K562 (cell line): ENCODE measurements around the gene MYO16. TPM values are rescaled to one million over a fixed set of nuclear protein-coding genes. Genes with fewer than 3 reads are reported as not detected.

Experiments used
- CBX1 ChIP-seq: sonication (generic); IDR thresholded peaks from 2 replicates; pipeline ENCODE4 v1.6.1; 2016; ENCODE audit warnings: antibody characterized with exemption, low read depth, mild to moderate bottlenecking
- CBX8 ChIP-seq: fragments of 200-600 bp; sonication (generic); IDR thresholded peaks from 2 replicates; pipeline ENCODE4 v1.6.1; 2012; ENCODE audit warnings: borderline replicate concordance, mixed run types, low read depth, mild to moderate bottlenecking, moderate library complexity, mixed read lengths, low read length, control low read depth, inconsistent platforms; ENCODE audit not compliant: poor library complexity, severe bottlenecking; ENCODE audit errors: extremely low read depth
- CHD1 ChIP-seq: fragments of 200-600 bp; sonication (generic); IDR thresholded peaks from one replicate; pipeline ENCODE4 v1.6.1; 2012; ENCODE audit warnings: mild to moderate bottlenecking, moderate library complexity, low read length, inconsistent platforms
- E2F4 ChIP-seq: sonication (generic); formaldehyde crosslinking; IDR thresholded peaks from 2 replicates; pipeline ENCODE4 v1.8.0; 2022; ENCODE audit warnings: mild to moderate bottlenecking, low read depth, missing genetic modification reagents
- ERF ChIP-seq: fragments of 450-650 bp; formaldehyde crosslinking; IDR thresholded peaks from 2 replicates; pipeline ENCODE4 v1.4.0; 2020; ENCODE audit warnings: mild to moderate bottlenecking, mixed read lengths
- ESRRA ChIP-seq: fragments of 450-650 bp; IDR thresholded peaks from 2 replicates; pipeline ENCODE4 v1.6.1; 2014; ENCODE audit warnings: low read depth, mild to moderate bottlenecking, moderate library complexity, borderline replicate concordance
- GTF2F1 ChIP-seq: IDR thresholded peaks from 2 replicates; pipeline ENCODE4 v1.6.1; 2011; ENCODE audit warnings: low read depth, low read length, improper control_type of control experiment
- GTF3C2 ChIP-seq: IDR thresholded peaks from 3 replicates; pipeline ENCODE4 v1.6.1; 2011; ENCODE audit warnings: borderline replicate concordance, mild to moderate bottlenecking, moderate library complexity; ENCODE audit not compliant: insufficient read length; ENCODE audit errors: extremely low read depth
- HIVEP1 ChIP-seq: fragments of 250-450 bp; sonication (Bioruptor Pico); IDR thresholded peaks from 2 replicates; pipeline ENCODE4 v1.4.0; 2020; ENCODE audit warnings: mild to moderate bottlenecking
- NCOA2 ChIP-seq, 2 experiments: fragments of 450-650 bp; IDR thresholded peaks; 2 replicates each; pipeline ENCODE4 v1.6.1; 2018; ENCODE audit warnings: mild to moderate bottlenecking in 2 of 2, moderate library complexity in 1 of 2; ENCODE audit not compliant: partially characterized antibody in 2 of 2
- PHF8 ChIP-seq: fragments of 200-600 bp; sonication (generic); IDR thresholded peaks from 2 replicates; pipeline ENCODE4 v1.6.1; 2012; ENCODE audit warnings: mixed run types, mild to moderate bottlenecking, inconsistent platforms, low read length, moderate library complexity, borderline replicate concordance
- RBM39 ChIP-seq: fragments of 200-400 bp; formaldehyde crosslinking; optimal IDR thresholded peaks from 2 replicates; pipeline ENCODE3; 2018; ENCODE audit warnings: low read depth, low read length
- SMARCB1 ChIP-seq: IDR thresholded peaks from 2 replicates; pipeline ENCODE4 v1.6.1; 2011; ENCODE audit warnings: improper control_type of control experiment, low read depth; ENCODE audit not compliant: insufficient read length
- SMC3 ChIP-seq: conservative IDR thresholded peaks from 2 replicates; pipeline ENCODE4 v1.6.1; 2011; ENCODE audit warnings: low read depth, low read length, improper control_type of control experiment; ENCODE audit not compliant: insufficient read depth
- SNIP1 ChIP-seq: fragments of 450-650 bp; IDR thresholded peaks from 2 replicates; pipeline ENCODE4 v1.7.1; 2017; ENCODE audit warnings: low read depth, mild to moderate bottlenecking
- VEZF1 ChIP-seq: fragments of 200-800 bp; sonication (Bioruptor generic); IDR thresholded peaks from 2 replicates; pipeline ENCODE4 v1.6.1; 2017; ENCODE audit warnings: missing genetic modification characterization, missing compliant biosample characterization
- ZNF174 ChIP-seq: fragments of 250-450 bp; sonication (Bioruptor Pico); IDR thresholded peaks from 2 replicates; pipeline ENCODE4 v1.4.0; 2020; ENCODE audit warnings: mild to moderate bottlenecking
- ZNF324 ChIP-seq: fragments of 250-450 bp; sonication (Bioruptor Pico); IDR thresholded peaks from 2 replicates; pipeline ENCODE4 v1.4.0; 2020; ENCODE audit warnings: mild to moderate bottlenecking
- polyA plus RNA-seq, 8 experiments: library from polyadenylated mRNA; depleted of rRNA in 4 of 8; stranded (reverse) in 5 of 8; unstranded in 3 of 8; fragments of >200 nt; fragmentation: Nextera tagmentation in 2 of 8; fragmentation: Illumina TruSeq in 1 of 8; extraction: Ambion mirVana in 2 of 8; extraction: Trizol in 1 of 8; gene quantifications; 2 replicates each; pipeline versions ENCODE4 v1.2.1 to v1.2.3, GENCODE V29; 2011 to 2014; ENCODE audit warnings: inconsistent platforms in 1 of 8, missing spikeins in 1 of 8
- total RNA-seq, 7 experiments: library from RNA; depleted of rRNA in 6 of 7; stranded (reverse); fragments of >200 nt in 6 of 7; fragmentation: Illumina TruSeq in 2 of 7; extraction: Trizol in 2 of 7; gene quantifications; 2 replicates each; pipeline versions ENCODE4 v1.2.1 to v1.2.3, GENCODE V29; 2011 to 2021; ENCODE audit warnings: low replicate concordance in 1 of 7
- TF ChIP-seq, protein P1 (sequence below), 3 experiments: fragments of 200-800 bp in 1 of 3; sonication (Bioruptor generic) in 1 of 3; sonication (generic) in 1 of 3; formaldehyde crosslinking in 1 of 3; IDR thresholded peaks; 2 replicates each; pipeline versions ENCODE4 v1.6.1 to v1.8.0; 2016 to 2022; ENCODE audit warnings: mild to moderate bottlenecking in 2 of 3, missing compliant biosample characterization in 2 of 3, missing genetic modification characterization in 2 of 3, missing genetic modification reagents in 1 of 3

Gene MYO16
- total and polyA plus RNA-seq, 9 of the 15 experiments (the other 6 are each of a cell fraction or from before 2014, with no cell fraction given): 4.3 to 45.7 (median 12.1) TPM

- TF ChIP-seq VEZF1 (CRISPR knock-in tag) (peak; percentile 52), ERF (CRISPR knock-in tag) (no peak), E2F4 (CRISPR knock-in tag) (no peak), CBX1 (no peak), RBM39 (no peak), GTF2F1 (no peak), PHF8 (peak; percentile 12; the same call in 1 of the 2 replicates), ESRRA (peak; percentile 74; the same call in 1 of the 2 replicates), CBX8 (no peak), ZNF174 (CRISPR knock-in tag) (no peak), SNIP1 (no peak), ZNF324 (CRISPR knock-in tag) (no peak), SMARCB1 (no peak), NCOA2 (IDR thresholded peaks at IDR 0.05; ENCODE audit: partially characterized antibody in 2 of 2) (peak; percentile 64 to 78), CHD1 (no peak), HIVEP1 (CRISPR knock-in tag) (no peak), GTF3C2 (no peak), SMC3 (no peak)
- TF ChIP-seq, protein P1, sequence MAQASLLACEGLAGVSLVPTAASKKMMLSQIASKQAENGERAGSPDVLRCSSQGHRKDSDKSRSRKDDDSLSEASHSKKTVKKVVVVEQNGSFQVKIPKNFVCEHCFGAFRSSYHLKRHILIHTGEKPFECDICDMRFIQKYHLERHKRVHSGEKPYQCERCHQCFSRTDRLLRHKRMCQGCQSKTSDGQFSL (CRISPR knock-in tag; IDR thresholded peaks at IDR 0.05): no peak
- TF ChIP-seq, protein P1 (tag; IDR thresholded peaks at IDR 0.05): no peak
Measured at GRCh38 chr13:108769213-108770070, 140.0 kb downstream of the MYO16 start (continued).
